HG02981 (cell line): ENCODE measurements around the gene RAB37.

Experiments
- ATAC-seq: cut with Tn5 transposase; IDR thresholded peaks from one replicate; pipeline ENCODE4 v1.9.1; 2021; ENCODE audit warnings: mild to moderate bottlenecking, moderate library complexity; ENCODE audit not compliant: unreplicated experiment

The RAB37 gene

GRCh38 chr17:74744714-74745547 is 7.9 kb downstream of the RAB37 start:
- no peak for ATAC-seq

- ATAC-seq, result no peak
Measured at GRCh38 chr17:74745548-74746177, 8.6 kb downstream of the RAB37 start.

GRCh38 chr17:74746376-74746775 is 9.3 kb downstream of the RAB37 start:
- no peak for ATAC-seq

GRCh38 chr17:74746922-74747321 is 9.9 kb downstream of the RAB37 start:
- no peak for ATAC-seq

DNA sequence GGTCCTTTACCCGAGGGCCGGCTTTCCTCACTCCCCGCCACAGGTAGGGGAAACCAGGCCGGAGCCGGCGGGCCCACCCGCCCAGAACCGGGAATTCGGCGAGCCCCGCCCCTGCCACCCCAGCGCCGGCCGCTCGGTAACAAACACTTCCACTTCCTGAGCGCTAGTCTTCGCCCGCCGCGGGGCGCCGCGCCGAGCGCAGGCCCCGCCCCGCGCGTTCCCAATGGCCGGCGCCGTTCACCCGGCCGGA is 11.1 kb downstream of the RAB37 start:
- no peak for ATAC-seq

- ATAC-seq, result peak; percentile 88
Measured at GRCh38 chr17:74748529-74749278, 11.6 kb downstream of the RAB37 start, which contains the start of gene NHERF1. Gene NHERF1 (plus strand): TSS chr17:74748628. CDS start chr17:74748847, 219 bp downstream.

- ATAC-seq, result peak; percentile 6
Measured at GRCh38 chr17:74749279-74750038, 12.4 kb downstream of the RAB37 start.

- ATAC-seq, result no peak
Measured at GRCh38 chr17:74750039-74750326, 12.9 kb downstream of the RAB37 start.

GRCh38 chr17:74750327-74751069 is 13.4 kb downstream of the RAB37 start:
- no peak for ATAC-seq

GRCh38 chr17:74752415-74752814 is 15.4 kb downstream of the RAB37 start:
- ATAC-seq, result no peak

GRCh38 chr17:74752822-74753401 is 15.9 kb downstream of the RAB37 start:
- ATAC-seq, result no peak

DNA sequence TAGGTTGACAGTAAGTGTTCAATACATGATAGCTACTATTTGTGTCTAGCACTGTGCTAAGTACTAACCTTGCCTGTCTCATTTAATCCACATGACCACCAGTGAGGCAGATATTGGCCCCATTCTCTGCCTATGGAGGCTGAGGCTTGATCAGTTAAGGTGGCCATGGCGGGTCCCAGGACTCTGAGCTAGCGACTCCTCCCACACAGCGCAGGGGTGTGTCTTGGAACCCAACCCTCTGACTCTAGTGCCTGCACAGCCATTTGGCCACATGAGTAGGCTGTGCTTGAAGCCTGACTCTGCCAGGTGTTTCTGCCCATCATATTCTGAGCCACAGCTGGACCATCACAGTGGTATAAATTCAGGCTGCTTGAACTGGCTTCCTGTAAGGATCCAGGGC is 17.8 kb downstream of the RAB37 start:
- ATAC-seq, result no peak

DNA sequence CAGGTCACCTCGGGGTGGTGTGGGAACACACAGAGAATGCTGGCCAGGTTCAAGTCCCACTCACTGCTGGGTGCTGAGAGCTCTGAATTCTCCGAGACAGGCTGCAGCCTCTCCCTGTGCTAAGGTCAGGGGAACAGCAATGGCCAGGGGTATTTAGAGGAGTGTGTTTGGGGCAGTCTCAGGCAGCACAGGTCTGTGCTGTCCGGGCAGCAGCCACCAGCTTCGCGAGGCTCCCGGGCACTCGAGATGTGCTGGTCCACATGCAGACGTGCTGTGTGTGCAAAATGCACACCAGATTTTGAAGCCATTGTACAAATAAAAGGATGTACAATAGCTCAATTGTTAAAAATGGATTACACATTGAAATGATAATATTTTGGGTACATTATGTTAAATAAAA is 18.5 kb downstream of the RAB37 start:
- no peak for ATAC-seq

GRCh38 chr17:74756891-74757290 is 19.8 kb downstream of the RAB37 start:
- ATAC-seq, result no peak

DNA sequence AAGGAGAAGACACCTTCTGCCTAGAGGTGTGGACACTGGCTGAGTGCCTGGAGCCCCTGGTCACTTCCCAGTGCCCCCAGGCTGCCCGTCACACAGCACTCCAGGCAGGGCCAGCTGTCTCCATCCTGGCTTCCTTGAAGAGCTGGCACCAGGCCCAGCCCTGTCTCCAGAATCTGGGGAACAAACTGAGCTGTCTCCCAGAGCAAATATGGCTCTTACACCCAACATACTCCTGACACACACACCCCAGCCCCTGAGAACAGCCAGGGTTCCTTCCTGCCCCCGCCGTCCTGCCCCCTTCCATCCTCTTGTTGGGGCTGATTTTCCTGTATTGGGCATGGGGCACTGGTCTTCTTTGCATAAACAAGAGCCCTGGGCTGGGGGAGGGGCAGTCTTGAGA is 20.4 kb downstream of the RAB37 start:
- ATAC-seq, result no peak

GRCh38 chr17:74757931-74758847 is 21.1 kb downstream of the RAB37 start:
- ATAC-seq, result no peak

- no peak for ATAC-seq
Measured at GRCh38 chr17:74758848-74759168, 21.8 kb downstream of the RAB37 start.

DNA sequence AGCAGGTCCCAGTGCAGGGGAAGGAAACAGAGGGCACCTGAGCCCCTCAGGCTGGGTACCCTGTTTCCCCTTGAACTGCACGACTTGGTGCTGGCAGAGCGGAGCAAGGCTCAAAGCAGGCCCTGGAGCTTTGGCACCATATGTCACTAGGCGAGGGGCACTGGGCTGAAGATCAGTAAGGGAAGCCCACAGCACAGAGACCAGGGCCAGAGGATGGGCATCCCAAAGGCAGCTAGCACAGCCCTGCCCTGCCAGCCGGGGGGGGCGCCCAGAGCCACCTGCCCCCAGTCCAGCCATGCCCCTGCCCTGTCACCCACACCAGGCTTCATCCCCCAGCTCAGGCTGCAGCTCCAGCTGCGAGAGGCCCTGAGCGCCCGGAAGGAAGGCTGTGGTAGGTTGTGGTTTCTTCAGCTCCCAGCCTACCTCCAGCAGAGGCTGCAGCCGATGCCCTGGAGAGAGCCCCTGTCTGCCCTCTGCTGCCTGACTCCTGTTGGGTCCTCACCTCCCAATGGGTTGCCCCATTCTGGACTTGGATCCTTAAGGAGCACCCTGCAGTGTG is 22.3 kb downstream of the RAB37 start:
- no peak for ATAC-seq

GRCh38 chr17:74759941-74760340 is 22.9 kb downstream of the RAB37 start:
- ATAC-seq, result no peak
